ENCODE data around the gene FAM171A2. TPM values are rescaled to one million over a fixed set of nuclear protein-coding genes. Genes with fewer than 3 reads are reported as not detected.

The FAM171A2 gene
- polyA plus RNA-seq, 1 donor (not counting 4 experiments of a cell fraction or from before 2014, with no cell fraction given) = 0.35 TPM

DNA sequence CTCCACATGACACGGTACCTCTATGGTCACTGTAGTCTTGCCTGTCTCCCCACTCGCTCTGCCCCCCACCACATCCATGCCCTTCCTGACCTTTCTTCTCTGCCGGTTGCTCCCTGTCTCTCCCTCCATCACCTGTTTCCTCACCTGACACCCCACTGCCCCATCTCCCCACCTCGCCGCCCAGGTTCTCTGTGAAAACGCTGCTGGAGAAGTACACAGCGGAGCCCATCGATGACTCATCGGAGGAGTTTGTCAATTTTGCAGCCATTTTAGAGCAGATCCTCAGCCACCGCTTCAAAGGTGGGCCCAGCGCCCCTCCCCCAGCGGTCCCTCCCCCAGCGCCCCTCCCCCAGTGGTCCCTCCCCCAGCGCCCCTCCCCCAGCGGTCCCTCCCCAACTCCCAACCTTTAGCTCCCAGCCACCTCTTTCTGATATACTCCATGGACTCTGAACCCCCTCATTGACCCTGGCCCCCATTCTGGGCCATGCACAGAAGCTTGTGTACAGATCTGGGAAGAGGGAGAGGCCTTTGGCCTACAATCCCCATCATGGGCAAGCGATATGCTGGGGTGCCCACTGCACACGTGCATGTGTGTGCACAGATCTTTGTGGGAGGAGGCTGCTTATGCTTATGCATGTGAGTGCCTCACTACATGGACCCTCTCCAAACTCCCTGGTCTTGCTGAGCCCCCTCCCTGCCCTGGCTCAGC is 51.1 kb downstream of the FAM171A2 start:
- Histone ChIP-seq H3K4me3 (ENCODE audit: control insufficient read depth in 2 of 3, extremely low read depth in 1 of 3, insufficient read depth in 2 of 3, low read depth in 1 of 3, low read length in 3 of 3) (no peak overlapping the region), H3K9ac (ENCODE audit: control insufficient read depth, extremely low read depth, insufficient read depth, low read length) (no peak overlapping the region), H3K79me2 (ENCODE audit: control insufficient read depth, insufficient read depth, low read length) (no peaks in the 10 kb centered on the region), H3K27ac (ENCODE audit: control insufficient read depth, insufficient read depth, low read length) (no peak overlapping the region), H3K36me3 (ENCODE audit: control insufficient read depth in 2 of 2, extremely low read depth in 1 of 2, insufficient read depth in 2 of 2, low read length in 2 of 2) (no peaks in the 10 kb centered on the region), H2AFZ (ENCODE audit: control insufficient read depth, low read length) (no peak overlapping the region), H3K9me1 (ENCODE audit: control insufficient read depth, extremely low read depth, insufficient read depth, low read length) (no peaks in the 10 kb centered on the region), H3K4me2 (ENCODE audit: control insufficient read depth, extremely low read depth, insufficient read depth, low read depth, low read length) (no peak overlapping the region), H3K4me1 (ENCODE audit: control insufficient read depth, extremely low read depth, insufficient read depth, low read length) (peaks cover 22% of the 10 kb centered on the region), H3K9me3 (ENCODE audit: control insufficient read depth, low read depth, low read length) (no peaks in the 10 kb centered on the region), H3K27me3 (ENCODE audit: control insufficient read depth, extremely low read depth, insufficient read depth, low read length) (peaks cover 31% of the 10 kb centered on the region), H4K20me1 (ENCODE audit: control insufficient read depth, extremely low read depth, insufficient read depth, low read length) (no peaks in the 10 kb centered on the region)
- FAIRE-seq (no peak), DNase-seq (ENCODE audit: low read depth, low spot score) (no peak)
- dilution Hi-C loops (cut with MboI; ENCODE audit: extremely low pct_ligation_motif_present, low sequenced_read_pairs) = no loop called here
- no peak for TF ChIP-seq CTCF (optimal IDR thresholded peaks at IDR 0.05 in 1 of 3, IDR thresholded peaks at IDR 0.05 in 1 of 3, conservative IDR thresholded peaks at IDR 0.05 in 1 of 3; ENCODE audit: extremely low read depth in 1 of 3, insufficient read depth in 2 of 3, low read length in 3 of 3)
- no peak for TF ChIP-seq EZH2 (IDR thresholded peaks at IDR 0.05; ENCODE audit: low read length)

GRCh38 chr17:44311562-44312181 is 52.0 kb downstream of the FAM171A2 start:
- H2AFZ ChIP-seq (ENCODE audit: control insufficient read depth, low read length) = no peak overlapping the region
- TF ChIP-seq CTCF (optimal IDR thresholded peaks at IDR 0.05 in 1 of 3, IDR thresholded peaks at IDR 0.05 in 1 of 3, conservative IDR thresholded peaks at IDR 0.05 in 1 of 3; ENCODE audit: extremely low read depth in 1 of 3, insufficient read depth in 2 of 3, low read length in 3 of 3) (no peak), EZH2 (IDR thresholded peaks at IDR 0.05; ENCODE audit: low read length) (no peak)
- H3K27ac ChIP-seq (ENCODE audit: control insufficient read depth, insufficient read depth, low read length) = no peak overlapping the region
- no peaks in the 10 kb centered on the region for H3K9me3 ChIP-seq (ENCODE audit: control insufficient read depth, low read depth, low read length)
- no peaks in the 10 kb centered on the region for H3K79me2 ChIP-seq (ENCODE audit: control insufficient read depth, insufficient read depth, low read length)
- dilution Hi-C loops (cut with MboI; ENCODE audit: extremely low pct_ligation_motif_present, low sequenced_read_pairs) = no loop called here
- H3K36me3 ChIP-seq (ENCODE audit: control insufficient read depth in 2 of 2, extremely low read depth in 1 of 2, insufficient read depth in 2 of 2, low read length in 2 of 2) = no peaks in the 10 kb centered on the region
- no peak for DNase-seq (ENCODE audit: low read depth, low spot score)
- no peak overlapping the region for H3K4me2 ChIP-seq (ENCODE audit: control insufficient read depth, extremely low read depth, insufficient read depth, low read depth, low read length)
- peaks cover 22% of the 10 kb centered on the region for H3K4me1 ChIP-seq (ENCODE audit: control insufficient read depth, extremely low read depth, insufficient read depth, low read length)
- H3K4me3 ChIP-seq (ENCODE audit: control insufficient read depth in 2 of 3, extremely low read depth in 1 of 3, insufficient read depth in 2 of 3, low read depth in 1 of 3, low read length in 3 of 3) = no peak overlapping the region
- no peak overlapping the region for H3K9ac ChIP-seq (ENCODE audit: control insufficient read depth, extremely low read depth, insufficient read depth, low read length)
- H3K9me1 ChIP-seq (ENCODE audit: control insufficient read depth, extremely low read depth, insufficient read depth, low read length) = no peaks in the 10 kb centered on the region
- H3K27me3 ChIP-seq (ENCODE audit: control insufficient read depth, extremely low read depth, insufficient read depth, low read length) = peaks cover 31% of the 10 kb centered on the region
- H4K20me1 ChIP-seq (ENCODE audit: control insufficient read depth, extremely low read depth, insufficient read depth, low read length) = no peaks in the 10 kb centered on the region
- no peak for FAIRE-seq

All from keratinocyte (primary cell).